Right lung (tissue), 5 donors: Measurements from ENCODE around the gene INSIG2. TPM values are rescaled to one million over a fixed set of nuclear protein-coding genes. Genes with fewer than 3 reads are reported as not detected.
"Not testable (repeated sequence)": the region's sequence is repeated elsewhere in the genome, so short reads cannot be mapped to it uniquely, and the experiment has no call there.

Experiments used
- DNase-seq, 2 donors: peaks; one replicate each; pipeline ENCODE4 v3.0.0-alpha.2; 2013
- polyA plus RNA-seq, 5 donors: library from polyadenylated mRNA; unstranded; fragments of 120-200 nt; gene quantifications; one replicate each; pipeline versions ENCODE4 v1.2.1 to v1.2.3, GENCODE V29; 2013; ENCODE audit warnings: inconsistent platforms in 1 of 5, low replicate concordance in 1 of 5; ENCODE audit not compliant: insufficient read length in 5 of 5, insufficient read depth in 1 of 5

INSIG2 gene
- polyA plus RNA-seq, 5 donors, result 31.0 to 47.9 (median 42.8) TPM

GRCh38 chr2:118056801-118057200 lies 31.5 kb upstream of the INSIG2 start:
- no peak for DNase-seq

GRCh38 chr2:118058951-118059350 lies 29.3 kb upstream of the INSIG2 start:
- DNase-seq, result no peak

GRCh38 chr2:118059919-118060478 lies 28.3 kb upstream of the INSIG2 start:
- DNase-seq, result no peak

- no peak for DNase-seq
Observed at GRCh38 chr2:118061135-118061955, 26.9 kb upstream of the INSIG2 start.

GRCh38 chr2:118062048-118062447 lies 26.2 kb upstream of the INSIG2 start:
- no peak for DNase-seq

- DNase-seq, result no peak
Observed at GRCh38 chr2:118062669-118063068, 25.6 kb upstream of the INSIG2 start.

GRCh38 chr2:118065015-118065706 lies 23.1 kb upstream of the INSIG2 start:
- no peak for DNase-seq

GRCh38 chr2:118065921-118066511 lies 22.3 kb upstream of the INSIG2 start:
- no peak for DNase-seq

- DNase-seq, result peak; percentile 17 to 24
Observed at GRCh38 chr2:118077636-118078247, 10.5 kb upstream of the INSIG2 start.

GRCh38 chr2:118078734-118079133 lies 9.5 kb upstream of the INSIG2 start:
- no peak for DNase-seq

- DNase-seq, result no peak
Observed at GRCh38 chr2:118084491-118085089, 3.7 kb upstream of the INSIG2 start.

GRCh38 chr2:118085173-118086023 lies 2.9 kb upstream of the INSIG2 start:
- DNase-seq, result no peak

GRCh38 chr2:118086024-118086633 lies 2.1 kb upstream of the INSIG2 start:
- DNase-seq, result no peak

GRCh38 chr2:118089139-118089800 lies 999 bp downstream of the INSIG2 start:
- DNase-seq, result no peak

- DNase-seq, result no peak
Observed at GRCh38 chr2:118090387-118091139, 2.3 kb downstream of the INSIG2 start.

GRCh38 chr2:118091140-118091478 lies 2.8 kb downstream of the INSIG2 start:
- DNase-seq, result no peak

- DNase-seq, result peak; percentile 33 to 42
Observed at GRCh38 chr2:118091631-118092030, 3.4 kb downstream of the INSIG2 start.

GRCh38 chr2:118094102-118094501 lies 5.8 kb downstream of the INSIG2 start:
- DNase-seq, result not testable (repeated sequence)

- no peak for DNase-seq
Observed at GRCh38 chr2:118094503-118094902, 6.2 kb downstream of the INSIG2 start.
